ENCODE data around the gene FMNL2. TPM values are rescaled to one million over a fixed set of nuclear protein-coding genes. Genes with fewer than 3 reads are reported as not detected.

FMNL2 gene
- total and polyA plus RNA-seq, 2 experiments from 2014 or later: 16.5 to 45.4 TPM

DNA sequence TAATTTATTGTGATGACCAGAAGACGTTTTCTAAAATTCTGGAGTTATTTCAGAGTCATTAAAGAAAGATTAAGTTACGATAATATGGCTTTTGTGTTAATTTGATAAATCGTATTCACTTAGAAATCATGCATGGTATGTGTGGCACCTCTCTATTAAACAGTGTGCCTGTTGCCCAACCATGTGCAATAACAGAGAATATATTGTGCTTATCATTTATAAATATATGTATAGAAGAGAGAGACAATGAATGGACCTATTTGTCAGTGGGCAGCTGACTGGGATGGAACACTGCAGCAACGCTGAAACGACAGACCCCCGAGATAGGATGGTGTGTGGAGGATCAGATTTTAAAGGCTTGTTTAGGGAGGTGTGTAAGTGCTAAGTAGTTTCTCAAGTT lies 172.9 kb downstream of the FMNL2 start:
- no peaks in the 10 kb centered on the region for H3K36me3 Mint-ChIP-seq (ENCODE audit: low read depth)
- Histone ChIP-seq H2AFZ (no peak overlapping the region), H3K36me3 (ENCODE audit: insufficient read depth) (no peaks in the 10 kb centered on the region), H4K20me1 (replicated peaks; ENCODE audit: insufficient read depth) (peaks cover 9% of the 10 kb centered on the region), H3K4me2 (no peak overlapping the region), H3F3A (replicated peaks; ENCODE audit: low read depth) (no peaks in the 10 kb centered on the region), H3K9me2 (ENCODE audit: insufficient read depth) (no peaks in the 10 kb centered on the region), H3K27me3 (ENCODE audit: insufficient read depth) (no peaks in the 10 kb centered on the region), H3K4me1 (ENCODE audit: insufficient read depth) (0 out of 2 replicates have a peak, but pooled peaks cover 4% of the 10 kb centered on the region), H3K79me2 (replicated peaks; ENCODE audit: insufficient read depth) (peaks cover 76% of the 10 kb centered on the region), H3K4me3 (no peak overlapping the region), H3K27ac (ENCODE audit: low read depth) (no peak overlapping the region; the same call in 1 of the 2 replicates)
- H3K4me3 Mint-ChIP-seq: no peak overlapping the region
- H3K27ac Mint-ChIP-seq: no peak overlapping the region
- no peaks in the 10 kb centered on the region for H3K27me3 Mint-ChIP-seq (ENCODE audit: insufficient read depth, low read depth, poor library complexity)
- H3K9me3 Mint-ChIP-seq: no peaks in the 10 kb centered on the region
- ATAC-seq: no peak
- DNase-seq (ENCODE audit: low spot score): no peak
- TF ChIP-seq STAT1 (IDR thresholded peaks at IDR 0.05; ENCODE audit: unreplicated experiment) (no peak), POLR2AphosphoS5 (IDR thresholded peaks at IDR 0.05; ENCODE audit: low read depth) (no peak), EZH2phosphoT487 (IDR thresholded peaks at IDR 0.05; ENCODE audit: unreplicated experiment) (no peak), REST (IDR thresholded peaks at IDR 0.05; ENCODE audit: unreplicated experiment) (no peak), ZNF462 (CRISPR knock-in tag; IDR thresholded peaks at IDR 0.05) (no peak), EZH2 (IDR thresholded peaks at IDR 0.05; ENCODE audit: low read depth, unreplicated experiment) (no peak), JUNB (IDR thresholded peaks at IDR 0.05; ENCODE audit: unreplicated experiment) (no peak), NANOG (IDR thresholded peaks at IDR 0.05; ENCODE audit: borderline replicate concordance) (no peak), ZNF331 (CRISPR knock-in tag; IDR thresholded peaks at IDR 0.05; ENCODE audit: low read depth) (no peak)
- TF ChIP-seq, protein P1, sequence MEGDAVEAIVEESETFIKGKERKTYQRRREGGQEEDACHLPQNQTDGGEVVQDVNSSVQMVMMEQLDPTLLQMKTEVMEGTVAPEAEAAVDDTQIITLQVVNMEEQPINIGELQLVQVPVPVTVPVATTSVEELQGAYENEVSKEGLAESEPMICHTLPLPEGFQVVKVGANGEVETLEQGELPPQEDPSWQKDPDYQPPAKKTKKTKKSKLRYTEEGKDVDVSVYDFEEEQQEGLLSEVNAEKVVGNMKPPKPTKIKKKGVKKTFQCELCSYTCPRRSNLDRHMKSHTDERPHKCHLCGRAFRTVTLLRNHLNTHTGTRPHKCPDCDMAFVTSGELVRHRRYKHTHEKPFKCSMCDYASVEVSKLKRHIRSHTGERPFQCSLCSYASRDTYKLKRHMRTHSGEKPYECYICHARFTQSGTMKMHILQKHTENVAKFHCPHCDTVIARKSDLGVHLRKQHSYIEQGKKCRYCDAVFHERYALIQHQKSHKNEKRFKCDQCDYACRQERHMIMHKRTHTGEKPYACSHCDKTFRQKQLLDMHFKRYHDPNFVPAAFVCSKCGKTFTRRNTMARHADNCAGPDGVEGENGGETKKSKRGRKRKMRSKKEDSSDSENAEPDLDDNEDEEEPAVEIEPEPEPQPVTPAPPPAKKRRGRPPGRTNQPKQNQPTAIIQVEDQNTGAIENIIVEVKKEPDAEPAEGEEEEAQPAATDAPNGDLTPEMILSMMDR (conservative IDR thresholded peaks at IDR 0.05; ENCODE audit: low read depth in 2 of 2): no peak
- peaks cover 32% of the 10 kb centered on the region for H3K4me1 Mint-ChIP-seq
